HepG2 (cell line): Measurements from ENCODE around the gene GTF2H4.

Source experiments
- CTCF ChIP-seq: sonication (generic); formaldehyde crosslinking; IDR thresholded peaks from 2 replicates; pipeline ENCODE4 v1.5.0; 2020; ENCODE audit warnings: mild to moderate bottlenecking, missing genetic modification reagents, moderate library complexity
- EZH2 ChIP-seq: conservative IDR thresholded peaks from 2 replicates; pipeline ENCODE4 v1.6.1; 2012; ENCODE audit warnings: mild to moderate bottlenecking, low read depth, low read length, moderate library complexity
- FOXJ3 ChIP-seq: sonication (generic); formaldehyde crosslinking; IDR thresholded peaks from 2 replicates; pipeline ENCODE4 v1.4.0; 2020; ENCODE audit warnings: missing genetic modification reagents, mild to moderate bottlenecking, borderline replicate concordance
- HCFC1 ChIP-seq: fragments of 150-350 bp; IDR thresholded peaks from 2 replicates; pipeline ENCODE4 v1.6.1; 2014; ENCODE audit warnings: low read depth, low read length
- MED1 ChIP-seq: sonication (generic); formaldehyde crosslinking; IDR thresholded peaks from 2 replicates; pipeline ENCODE4 v1.4.0; 2020; ENCODE audit warnings: missing genetic modification reagents
- MNT ChIP-seq: fragments of 450-650 bp; IDR thresholded peaks from 2 replicates; pipeline ENCODE4 v1.6.1; 2016
- MYC ChIP-seq: sonication (generic); formaldehyde crosslinking; IDR thresholded peaks from 2 replicates; pipeline ENCODE4 v1.9.0; 2021; ENCODE audit warnings: missing genetic modification reagents, borderline replicate concordance
- SP1 ChIP-seq, 2 experiments: fragments of 450-650 bp in 1 of 2; sonication (generic) in 1 of 2; formaldehyde crosslinking in 1 of 2; IDR thresholded peaks; 2 replicates each; pipeline versions ENCODE4 v1.4.0 to v1.6.1; 2016 to 2020; ENCODE audit warnings: missing genetic modification reagents in 1 of 2
- TAF1 ChIP-seq: sonication (generic); formaldehyde crosslinking; IDR thresholded peaks from 2 replicates; pipeline ENCODE4 v1.4.0; 2020; ENCODE audit warnings: missing genetic modification reagents
- ZNF138 ChIP-seq: sonication (generic); formaldehyde crosslinking; IDR thresholded peaks from 2 replicates; pipeline ENCODE4 v1.5.0; 2020; ENCODE audit warnings: mild to moderate bottlenecking, low read depth, missing genetic modification reagents
- ZNF703 ChIP-seq: sonication (generic); formaldehyde crosslinking; IDR thresholded peaks from 2 replicates; pipeline ENCODE4 v1.5.1; 2020; ENCODE audit warnings: missing genetic modification reagents, mild to moderate bottlenecking, moderate library complexity, borderline replicate concordance

- TF ChIP-seq FOXJ3 (no peak), EZH2 (no peak), ZNF703 (no peak), TAF1 (CRISPR knock-in tag) (no peak), HCFC1 (no peak), MYC (CRISPR knock-in tag) (no peak), CTCF (CRISPR knock-in tag) (no peak), SP1 (IDR thresholded peaks at IDR 0.05) (no peak), SP1 (CRISPR knock-in tag; IDR thresholded peaks at IDR 0.05) (no peak), MNT (no peak), MED1 (CRISPR knock-in tag) (no peak), ZNF138 (no peak)
Observed at GRCh38 chr6:30947231-30947630, 39.2 kb downstream of the GTF2H4 start.
